ENCODE measurements around the gene KCNJ10.

- TF ChIP-seq CTCF (IDR thresholded peaks at IDR 0.05; ENCODE audit: low read length) (no peak), EZH2 (IDR thresholded peaks at IDR 0.05; ENCODE audit: borderline replicate concordance, low read length) (no peak)
These were observed 76.0 kb downstream of the KCNJ10 start for GRCh38 chr1:159993911-159994310.
